Neural cell (in vitro differentiated cells): Measurements from ENCODE around the gene SNTG2.

Experiments
- EP300 ChIP-seq: fragments of 450-650 bp; conservative IDR thresholded peaks from 2 replicates; pipeline ENCODE4 v1.6.1; 2014; ENCODE audit warnings: antibody characterized with exemption, mild to moderate bottlenecking, moderate library complexity; ENCODE audit not compliant: poor library complexity, severe bottlenecking
- EZH2 ChIP-seq: fragments of 200-600, 300-800 bp; shearing (Covaris generic), sonication (generic); IDR thresholded peaks from 2 replicates; pipeline ENCODE4 v1.6.1; 2014; ENCODE audit warnings: antibody characterized with exemption, low read length, borderline replicate concordance, mild to moderate bottlenecking; ENCODE audit not compliant: insufficient read depth, poor library complexity, severe bottlenecking
- POLR2AphosphoS5 ChIP-seq: IDR thresholded peaks from 2 replicates; pipeline ENCODE4 v1.6.1; 2012
- RAD21 ChIP-seq: fragments of 450-650 bp; conservative IDR thresholded peaks from 2 replicates; pipeline ENCODE4 v1.6.1; 2014; ENCODE audit warnings: antibody characterized with exemption, mild to moderate bottlenecking, moderate library complexity
- REST ChIP-seq: IDR thresholded peaks from 2 replicates; pipeline ENCODE4 v1.6.1; 2012; ENCODE audit warnings: borderline replicate concordance
- SMC3 ChIP-seq: fragments of 450-650 bp; conservative IDR thresholded peaks from 2 replicates; pipeline ENCODE4 v1.6.1; 2014; ENCODE audit warnings: antibody characterized with exemption, mild to moderate bottlenecking, moderate library complexity; ENCODE audit not compliant: poor library complexity
- TAF1 ChIP-seq: IDR thresholded peaks from 2 replicates; pipeline ENCODE4 v1.6.1; 2012; ENCODE audit warnings: low read depth
- TF ChIP-seq, protein P1 (sequence below): fragments of 450-650 bp; IDR thresholded peaks from 2 replicates; pipeline ENCODE4 v1.5.1; 2014; ENCODE audit warnings: antibody characterized with exemption, mild to moderate bottlenecking, moderate library complexity; ENCODE audit not compliant: poor library complexity, severe bottlenecking

DNA sequence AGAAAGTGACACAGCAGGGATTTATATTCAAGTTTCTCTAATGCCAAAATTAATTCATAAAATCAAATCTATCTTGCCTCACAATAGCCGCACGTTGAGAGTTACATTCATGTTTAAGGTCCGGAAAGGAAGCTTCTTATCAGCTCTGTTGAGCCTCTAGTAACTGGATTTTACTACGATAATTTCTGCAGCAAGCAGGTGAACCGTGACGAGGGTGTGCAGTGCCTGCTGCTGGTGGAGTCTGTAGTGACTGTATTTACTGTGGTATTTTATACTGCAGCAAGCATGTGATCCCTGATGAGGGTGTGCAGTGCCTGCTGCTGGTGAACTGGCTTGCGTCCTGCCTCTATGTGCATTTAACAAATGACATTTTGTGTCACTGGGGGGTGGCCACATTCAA is 120.0 kb downstream of the SNTG2 start:
- TF ChIP-seq, protein P1, sequence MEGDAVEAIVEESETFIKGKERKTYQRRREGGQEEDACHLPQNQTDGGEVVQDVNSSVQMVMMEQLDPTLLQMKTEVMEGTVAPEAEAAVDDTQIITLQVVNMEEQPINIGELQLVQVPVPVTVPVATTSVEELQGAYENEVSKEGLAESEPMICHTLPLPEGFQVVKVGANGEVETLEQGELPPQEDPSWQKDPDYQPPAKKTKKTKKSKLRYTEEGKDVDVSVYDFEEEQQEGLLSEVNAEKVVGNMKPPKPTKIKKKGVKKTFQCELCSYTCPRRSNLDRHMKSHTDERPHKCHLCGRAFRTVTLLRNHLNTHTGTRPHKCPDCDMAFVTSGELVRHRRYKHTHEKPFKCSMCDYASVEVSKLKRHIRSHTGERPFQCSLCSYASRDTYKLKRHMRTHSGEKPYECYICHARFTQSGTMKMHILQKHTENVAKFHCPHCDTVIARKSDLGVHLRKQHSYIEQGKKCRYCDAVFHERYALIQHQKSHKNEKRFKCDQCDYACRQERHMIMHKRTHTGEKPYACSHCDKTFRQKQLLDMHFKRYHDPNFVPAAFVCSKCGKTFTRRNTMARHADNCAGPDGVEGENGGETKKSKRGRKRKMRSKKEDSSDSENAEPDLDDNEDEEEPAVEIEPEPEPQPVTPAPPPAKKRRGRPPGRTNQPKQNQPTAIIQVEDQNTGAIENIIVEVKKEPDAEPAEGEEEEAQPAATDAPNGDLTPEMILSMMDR, result no peak
- TF ChIP-seq SMC3, result no peak
- no peak for TF ChIP-seq RAD21
- TF ChIP-seq EZH2, result no peak
- TF ChIP-seq POLR2AphosphoS5, result no peak
- TF ChIP-seq EP300, result no peak
- TF ChIP-seq TAF1, result no peak
- no peak for TF ChIP-seq REST
